Mucosa of stomach (tissue), 1 donor: ENCODE measurements around the gene SNX21.
"Not testable (repeated sequence)": the region's sequence is repeated elsewhere in the genome, so short reads cannot be mapped to it uniquely, and the experiment has no call there.

Experiments used
- H3K27me3 ChIP-seq: one replicate; pipeline ENCODE4 v1.7.0; 2013; ENCODE audit warnings: mild to moderate bottlenecking, low read length; ENCODE audit not compliant: control insufficient read depth, insufficient read depth
- H3K36me3 ChIP-seq: one replicate; pipeline ENCODE4 v1.7.0; 2013; ENCODE audit warnings: low read length; ENCODE audit not compliant: control insufficient read depth, insufficient read depth
- H3K4me1 ChIP-seq: one replicate; pipeline ENCODE4 v1.7.0; 2013; ENCODE audit warnings: mild to moderate bottlenecking, low read length; ENCODE audit not compliant: control insufficient read depth, insufficient read depth
- H3K4me3 ChIP-seq: one replicate; pipeline ENCODE4 v1.7.0; 2013; ENCODE audit warnings: low read length
- H3K9ac ChIP-seq: one replicate; pipeline ENCODE4 v1.7.0; 2013; ENCODE audit warnings: mild to moderate bottlenecking, low read length, moderate library complexity
- H3K9me3 ChIP-seq: one replicate; pipeline ENCODE4 v1.7.0; 2013; ENCODE audit warnings: mild to moderate bottlenecking, low read length, moderate library complexity; ENCODE audit not compliant: control insufficient read depth
- donor health status: Pancreatic carcinoma.

SNX21 gene

DNA sequence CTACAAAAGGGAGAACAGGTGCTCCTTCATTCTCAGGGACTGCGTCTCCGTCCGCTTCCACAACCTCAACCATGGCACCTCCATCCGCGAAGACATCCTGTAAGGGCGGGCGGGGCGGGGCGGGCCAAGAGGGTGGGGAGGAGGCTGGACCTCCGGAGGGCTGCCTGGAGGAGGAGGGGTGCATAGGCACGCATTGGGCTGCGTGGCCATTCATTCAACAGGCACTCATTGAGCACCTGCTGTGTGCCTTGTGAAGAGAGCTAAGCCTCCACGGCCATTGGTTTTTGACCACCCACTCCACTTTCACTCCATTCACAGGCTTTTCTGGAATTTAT lies 24.2 kb downstream of the SNX21 start:
- no peaks in the 10 kb centered on the region for H3K27me3 ChIP-seq
- peak overlapping the region; percentile 90 for H3K9ac ChIP-seq
- H3K4me3 ChIP-seq = peak overlapping the region; percentile 85
- peaks cover 24% of the 10 kb centered on the region for H3K4me1 ChIP-seq
- no peaks in the 10 kb centered on the region for H3K9me3 ChIP-seq
- no peaks in the 10 kb centered on the region for H3K36me3 ChIP-seq

DNA sequence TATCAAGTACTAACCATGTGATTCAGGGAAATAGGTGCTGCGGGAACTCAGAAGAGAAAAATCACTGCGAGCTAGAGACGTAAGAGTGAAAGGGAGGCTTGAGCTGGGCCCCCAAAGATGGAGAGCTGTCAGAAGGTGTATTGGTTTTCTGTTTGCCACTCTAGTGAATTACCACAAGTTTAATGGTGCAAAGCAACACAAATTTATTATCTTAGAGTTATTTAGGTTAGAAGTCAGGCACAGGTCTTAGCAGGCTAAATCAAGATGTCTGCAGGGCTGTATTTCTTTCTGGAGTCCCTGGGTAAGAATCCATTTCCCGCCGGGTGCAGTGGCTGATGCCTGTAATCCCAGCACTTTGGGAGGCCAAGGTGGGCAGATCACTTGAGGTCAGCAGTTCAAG lies 26.3 kb downstream of the SNX21 start:
- H3K4me1 ChIP-seq = peaks cover 20% of the 10 kb centered on the region
- no peaks in the 10 kb centered on the region for H3K36me3 ChIP-seq
- no peak overlapping the region for H3K4me3 ChIP-seq
- no peaks in the 10 kb centered on the region for H3K27me3 ChIP-seq
- H3K9me3 ChIP-seq = no peaks in the 10 kb centered on the region
- H3K9ac ChIP-seq = no peak overlapping the region

DNA sequence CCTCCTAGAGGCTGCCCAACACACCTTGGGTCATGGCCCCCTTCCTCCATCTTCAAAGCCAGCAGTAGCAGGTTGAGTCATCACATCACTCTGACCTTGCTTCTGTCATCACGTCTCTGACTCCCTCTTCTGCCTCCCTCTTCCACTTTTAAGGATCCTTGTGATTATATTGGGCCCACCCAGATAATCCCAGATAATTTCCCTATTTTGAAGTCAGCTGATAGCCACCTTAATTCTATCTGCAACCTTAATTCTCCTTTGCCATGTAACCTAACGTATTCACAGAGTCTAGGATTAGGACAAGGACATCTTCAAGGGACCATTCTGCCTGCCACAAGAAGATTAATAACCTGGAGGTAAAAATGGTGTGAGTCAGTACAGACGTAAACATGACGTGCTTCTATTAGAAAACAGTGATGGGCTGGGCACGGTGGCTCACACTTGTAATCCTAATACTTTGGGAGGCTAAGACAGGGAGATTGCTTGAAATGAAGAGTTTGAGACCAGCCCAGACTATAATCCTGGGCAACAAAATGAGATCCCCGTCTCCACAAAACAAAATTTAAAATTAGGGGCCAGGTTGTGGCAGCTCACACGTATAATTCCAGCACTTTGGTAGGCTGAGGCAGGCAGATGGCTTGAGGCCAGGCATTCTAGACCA lies 27.1 kb downstream of the SNX21 start:
- H3K27me3 ChIP-seq = no peaks in the 10 kb centered on the region
- no peaks in the 10 kb centered on the region for H3K36me3 ChIP-seq
- H3K4me3 ChIP-seq = no peak overlapping the region
- peaks cover 19% of the 10 kb centered on the region for H3K4me1 ChIP-seq
- H3K9ac ChIP-seq = no peak overlapping the region
- H3K9me3 ChIP-seq = no peaks in the 10 kb centered on the region

DNA sequence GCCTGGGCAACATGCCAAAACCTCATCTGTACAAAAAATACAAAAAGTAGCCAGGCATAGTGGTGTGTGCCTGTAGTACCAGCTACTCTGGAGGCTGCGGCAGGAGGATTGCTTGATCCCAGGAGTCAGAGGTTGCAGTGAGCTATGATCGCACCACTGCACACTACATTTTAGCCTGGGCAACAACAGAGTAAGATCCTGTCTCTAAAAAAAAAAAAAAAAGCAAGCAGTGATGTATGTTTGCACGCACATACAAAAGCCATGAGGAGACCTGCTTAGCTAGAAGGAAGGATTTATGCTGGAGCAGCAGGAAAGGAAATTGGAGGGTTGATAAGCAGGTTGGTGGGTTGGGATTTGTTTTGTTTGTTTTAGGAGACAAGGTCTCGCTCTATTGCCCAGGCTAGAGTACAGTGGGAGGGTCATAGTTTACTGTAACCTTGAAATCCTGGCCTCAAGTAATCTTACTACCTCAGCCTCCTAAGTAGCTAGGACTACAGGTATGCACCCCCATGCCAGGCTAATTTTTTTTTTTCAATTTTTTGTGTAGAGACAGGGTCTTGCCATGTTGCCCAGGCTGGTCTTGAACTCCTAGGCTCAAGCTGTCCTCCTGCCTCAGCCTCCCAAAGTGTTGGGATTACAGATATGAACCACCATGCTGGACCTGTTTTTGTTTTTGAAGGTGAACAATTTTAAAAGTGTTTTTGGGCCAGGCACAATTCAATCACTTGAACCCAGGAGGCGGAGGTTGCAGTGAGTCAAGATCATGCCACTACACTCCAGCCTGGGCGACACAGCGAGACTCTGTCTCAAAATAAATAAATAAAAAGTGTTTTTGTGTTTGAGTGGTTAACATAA lies 27.8 kb downstream of the SNX21 start:
- H3K9ac ChIP-seq = no peak overlapping the region
- H3K4me1 ChIP-seq = peaks cover 12% of the 10 kb centered on the region
- no peak overlapping the region for H3K4me3 ChIP-seq
- H3K27me3 ChIP-seq = no peaks in the 10 kb centered on the region
- no peaks in the 10 kb centered on the region for H3K9me3 ChIP-seq
- no peaks in the 10 kb centered on the region for H3K36me3 ChIP-seq

DNA sequence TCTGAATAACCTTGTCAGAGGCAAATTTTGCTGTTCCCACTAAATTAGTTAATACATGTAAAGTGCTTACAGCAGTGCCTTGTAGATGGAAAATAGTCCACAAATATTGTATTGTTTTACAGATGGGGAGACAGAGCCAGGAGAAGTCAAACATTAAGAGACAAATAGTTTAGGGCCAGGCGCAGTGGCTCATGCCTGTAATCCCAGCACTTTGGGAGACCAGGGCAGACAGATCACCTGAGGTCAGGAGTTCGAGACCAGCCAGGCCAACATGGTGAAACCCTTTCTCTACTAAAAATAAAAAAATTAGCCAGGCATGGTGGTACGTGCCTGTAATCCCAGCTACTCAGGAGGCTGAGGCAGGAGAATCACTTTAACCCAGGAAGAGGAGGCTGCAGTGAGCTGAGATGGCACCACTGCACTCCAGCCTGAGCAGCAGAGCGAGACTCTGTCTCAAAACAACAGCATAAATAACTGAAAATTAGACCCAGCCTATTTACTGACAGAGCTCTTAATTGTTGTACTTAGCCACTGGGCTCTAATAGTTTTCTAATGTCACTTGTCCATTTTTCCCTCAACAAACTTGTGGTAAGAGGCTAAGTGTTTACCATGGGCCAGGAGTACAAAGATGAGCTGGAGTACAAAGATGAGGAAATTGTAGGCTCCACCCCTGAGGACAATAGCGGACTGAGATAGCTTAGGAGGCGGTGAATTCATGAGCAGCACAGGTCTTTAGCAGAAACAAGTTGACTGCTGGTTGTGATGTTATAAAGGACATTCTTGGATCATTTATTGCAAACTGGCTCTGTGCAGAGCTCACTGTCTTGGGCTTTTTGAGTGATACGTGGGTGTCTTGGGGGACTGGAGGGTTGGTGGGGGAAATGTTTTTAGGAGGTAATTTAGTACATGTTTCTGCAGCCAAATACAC lies 30.2 kb downstream of the SNX21 start:
- no peak overlapping the region for H3K9ac ChIP-seq
- no peaks in the 10 kb centered on the region for H3K36me3 ChIP-seq
- no peak overlapping the region for H3K4me3 ChIP-seq
- no peaks in the 10 kb centered on the region for H3K27me3 ChIP-seq
- H3K9me3 ChIP-seq = no peaks in the 10 kb centered on the region
- peaks cover 17% of the 10 kb centered on the region for H3K4me1 ChIP-seq

DNA sequence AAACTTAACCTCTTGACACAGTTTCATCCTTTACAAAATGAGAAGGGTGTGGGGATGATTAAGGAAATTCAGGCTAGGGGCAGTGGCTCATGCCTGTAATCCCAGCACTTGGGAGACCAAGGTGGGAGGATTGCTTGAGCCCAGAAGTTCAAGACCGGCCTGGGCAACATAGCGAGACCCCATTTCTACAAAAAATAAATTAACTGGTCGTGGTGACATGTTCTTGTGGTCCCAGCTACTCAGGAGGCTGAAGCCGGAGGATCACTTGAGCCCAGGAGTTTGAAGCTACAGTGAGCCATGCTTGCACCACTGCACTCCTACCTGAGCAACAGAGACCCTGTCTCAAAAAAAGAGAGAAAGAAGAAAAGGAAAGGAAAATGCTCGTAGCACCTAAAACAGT lies 32.9 kb downstream of the SNX21 start:
- no peaks in the 10 kb centered on the region for H3K36me3 ChIP-seq
- H3K4me1 ChIP-seq = peaks cover 8% of the 10 kb centered on the region
- H3K9me3 ChIP-seq = no peaks in the 10 kb centered on the region
- no peak overlapping the region for H3K9ac ChIP-seq
- H3K27me3 ChIP-seq = no peaks in the 10 kb centered on the region
- H3K4me3 ChIP-seq = no peak overlapping the region

DNA sequence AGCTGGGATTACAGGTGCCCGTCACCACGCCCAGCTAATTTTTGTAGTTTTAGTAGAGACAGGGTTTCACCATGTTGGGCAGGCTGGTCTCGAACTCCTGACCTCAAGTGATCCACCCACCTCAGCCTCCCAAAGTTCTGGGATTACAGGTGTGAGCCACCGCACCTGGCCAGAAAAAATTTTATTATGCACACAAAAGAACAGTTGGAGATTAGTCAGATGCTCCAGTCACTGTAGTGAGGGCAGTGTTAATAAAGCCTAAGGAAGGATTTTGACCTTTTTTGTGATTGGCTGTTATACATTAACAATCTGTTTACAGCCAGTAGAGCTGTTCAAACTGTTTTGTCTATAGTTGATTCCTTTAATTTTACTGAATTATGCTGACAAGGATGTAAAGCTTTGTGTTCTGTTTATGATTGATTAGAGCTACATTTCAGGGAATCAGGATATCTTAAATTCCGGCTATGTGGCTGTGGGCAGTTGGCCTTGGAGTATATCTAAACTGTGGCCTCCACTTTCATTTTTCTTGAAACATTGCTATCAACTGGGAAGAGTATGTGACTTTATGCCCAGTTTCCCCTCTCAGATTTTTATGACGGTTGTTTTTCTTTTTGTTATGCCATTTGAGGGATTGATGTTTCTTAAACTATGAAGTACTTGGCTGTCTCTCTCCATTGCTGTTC lies 33.7 kb downstream of the SNX21 start:
- Histone ChIP-seq H3K36me3 (no peaks in the 10 kb centered on the region), H3K27me3 (no peaks in the 10 kb centered on the region), H3K9ac (no peak overlapping the region), H3K4me3 (no peak overlapping the region), H3K4me1 (peaks cover 5% of the 10 kb centered on the region), H3K9me3 (no peaks in the 10 kb centered on the region)

DNA sequence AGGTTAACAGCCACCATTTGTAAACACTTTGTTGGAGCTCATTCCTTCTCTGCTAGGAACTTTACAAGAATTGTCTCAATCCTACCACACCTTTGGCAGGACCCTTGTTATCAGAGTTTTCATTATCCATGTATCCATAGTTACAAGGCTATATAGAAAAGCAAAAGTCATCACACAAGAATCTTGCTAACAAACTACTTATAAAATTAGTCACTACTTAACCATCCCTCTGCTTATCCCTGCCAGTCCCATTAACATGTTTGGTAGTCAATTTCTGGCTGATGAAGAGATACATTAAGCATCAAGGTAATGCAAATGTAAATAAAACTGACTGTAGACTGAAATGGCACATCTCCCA lies 34.2 kb downstream of the SNX21 start:
- H3K9ac ChIP-seq = no peak overlapping the region
- H3K36me3 ChIP-seq = no peaks in the 10 kb centered on the region
- H3K4me1 ChIP-seq = peaks cover 5% of the 10 kb centered on the region
- H3K9me3 ChIP-seq = no peaks in the 10 kb centered on the region
- no peaks in the 10 kb centered on the region for H3K27me3 ChIP-seq
- no peak overlapping the region for H3K4me3 ChIP-seq

DNA sequence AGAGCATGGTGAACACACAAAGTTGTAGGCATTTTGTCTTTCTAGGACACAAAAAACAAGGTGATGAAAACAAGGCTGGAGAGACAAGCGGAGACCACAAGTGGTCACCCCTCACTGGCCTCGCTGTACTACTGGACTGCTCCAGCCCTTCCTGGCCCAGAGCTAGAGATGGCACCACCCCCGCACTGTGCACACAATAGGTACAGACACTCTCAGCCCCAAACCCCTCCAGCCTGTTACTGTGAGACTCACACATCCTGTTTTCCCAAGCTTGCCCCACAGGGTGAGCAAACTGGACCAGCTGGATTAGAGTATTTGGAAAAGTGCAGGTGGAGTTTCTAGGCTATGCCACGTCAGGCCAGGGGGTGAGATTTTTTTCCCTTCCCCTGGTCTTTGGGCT lies 39.0 kb downstream of the SNX21 start:
- no peak overlapping the region for H3K9ac ChIP-seq
- no peak overlapping the region for H3K4me3 ChIP-seq
- H3K4me1 ChIP-seq = peaks cover under 1% of the 10 kb centered on the region
- H3K9me3 ChIP-seq = no peaks in the 10 kb centered on the region
- H3K36me3 ChIP-seq = peaks cover 5% of the 10 kb centered on the region
- H3K27me3 ChIP-seq = no peaks in the 10 kb centered on the region

DNA sequence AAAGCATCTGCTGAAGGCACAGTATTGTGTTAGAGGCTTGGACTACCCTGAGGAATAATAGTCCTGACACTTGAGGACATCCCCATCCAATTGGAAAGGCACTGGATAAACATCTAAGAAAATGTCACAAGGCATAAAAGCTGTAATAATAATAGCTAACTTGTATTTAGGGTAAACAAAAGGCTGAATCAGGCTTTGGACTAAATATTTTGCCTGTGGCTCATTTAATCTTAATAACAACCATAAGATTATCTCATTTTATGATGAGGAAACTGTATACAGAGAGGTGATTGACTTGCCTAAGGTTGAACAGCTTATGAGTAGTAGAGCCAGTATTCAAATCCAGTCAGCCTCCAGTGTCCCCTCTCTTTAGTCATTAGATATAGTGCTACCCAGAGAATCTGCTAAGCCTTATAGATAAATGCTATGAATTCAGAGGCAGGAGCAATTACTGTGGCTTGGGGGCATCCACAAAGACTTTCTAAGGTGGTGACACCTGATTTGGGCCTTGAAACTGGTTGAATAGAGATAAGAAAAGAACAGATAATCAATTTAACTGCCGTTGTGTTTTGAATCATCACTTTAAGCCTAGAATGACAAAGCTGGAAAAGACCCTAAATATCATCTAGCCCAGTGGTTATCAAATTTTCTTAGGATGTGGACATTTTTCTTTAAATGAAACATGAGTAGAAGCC lies 40.0 kb downstream of the SNX21 start:
- Histone ChIP-seq H3K27me3 (no peaks in the 10 kb centered on the region), H3K4me3 (no peak overlapping the region)

DNA sequence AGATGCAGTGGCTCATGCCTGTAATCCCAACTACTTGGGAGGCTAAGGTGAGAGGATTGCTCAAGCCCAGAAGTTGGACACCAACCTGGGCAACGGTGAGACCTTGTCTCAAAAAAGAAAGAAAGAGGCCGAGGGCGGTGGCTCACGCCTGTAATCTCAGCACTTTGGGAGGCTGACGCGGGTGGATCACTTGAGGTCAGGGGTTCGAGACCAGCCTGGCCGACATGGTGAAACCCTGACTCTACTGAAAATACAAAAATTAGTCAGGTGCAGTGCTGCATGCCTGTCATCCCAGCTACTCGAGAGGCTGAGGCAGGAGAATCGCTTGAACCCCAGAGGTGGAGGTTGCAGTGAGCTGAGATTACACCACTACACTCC lies 40.5 kb downstream of the SNX21 start:
- H3K36me3 ChIP-seq, H3K4me3 ChIP-seq, H3K27me3 ChIP-seq, H3K4me1 ChIP-seq, H3K9ac ChIP-seq, H3K9me3 ChIP-seq: not testable (repeated sequence)

More for the DNA sequence above, 40.0 kb downstream of the SNX21 start:
- H3K9ac ChIP-seq = no peak overlapping the region
- H3K36me3 ChIP-seq = peaks cover 9% of the 10 kb centered on the region
- no peaks in the 10 kb centered on the region for H3K9me3 ChIP-seq
- no peaks in the 10 kb centered on the region for H3K4me1 ChIP-seq
